CD1c-positive myeloid dendritic cell (primary cell): ENCODE measurements around the gene HSPA14.
"Not testable (repeated sequence)": the region's sequence is repeated elsewhere in the genome, so short reads cannot be mapped to it uniquely, and the experiment has no call there.

Experiments
- DNase-seq: peaks from one replicate; pipeline ENCODE4 v3.0.0-alpha.2; 2016; ENCODE audit errors: extremely low spot score

HSPA14 gene

DNA sequence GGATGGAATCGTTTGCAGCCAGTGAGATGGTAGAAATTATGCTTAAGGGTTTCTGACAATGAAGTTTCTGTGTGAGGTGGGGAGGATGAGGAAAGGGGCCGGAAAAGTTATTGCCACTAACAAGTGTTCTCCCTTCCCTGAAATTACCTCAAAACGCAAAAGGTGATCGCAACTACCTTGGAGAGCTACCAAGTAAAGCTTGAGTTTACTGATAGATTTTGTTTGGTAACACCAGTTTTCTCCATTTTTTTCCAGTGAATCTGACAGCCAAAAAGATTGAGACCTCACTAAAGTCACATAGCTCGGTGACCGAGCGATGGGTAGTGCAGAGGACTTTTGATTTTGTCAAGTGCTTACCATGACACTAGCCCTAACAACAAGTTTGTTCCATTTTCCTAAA is 42.1 kb downstream of the HSPA14 start:
- DNase-seq = no peak

GRCh38 chr10:14884082-14884481 is 46.0 kb downstream of the HSPA14 start:
- DNase-seq = peak; percentile 43

DNA sequence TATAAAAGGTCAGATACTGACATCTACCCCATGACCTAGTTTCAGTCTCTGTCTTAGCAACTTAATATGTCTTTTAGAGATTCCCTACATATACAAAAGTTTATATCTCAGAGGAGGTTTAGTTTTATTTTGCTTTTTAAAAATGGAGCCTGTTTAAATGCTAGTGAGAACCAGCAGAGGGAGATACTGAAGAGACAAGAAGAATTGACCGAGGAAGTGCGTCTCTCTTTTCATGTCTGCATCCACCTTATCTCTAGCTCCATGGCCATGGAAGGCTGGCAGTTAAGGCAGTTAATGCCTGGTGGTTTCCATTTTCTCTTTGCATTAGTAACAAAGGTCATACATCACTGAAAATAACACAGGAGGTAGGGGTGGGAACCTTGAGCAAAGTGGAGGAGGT is 51.2 kb downstream of the HSPA14 start:
- DNase-seq = no peak

- no peak for DNase-seq
Measured at GRCh38 chr10:14891151-14891550, 53.0 kb downstream of the HSPA14 start.

DNA sequence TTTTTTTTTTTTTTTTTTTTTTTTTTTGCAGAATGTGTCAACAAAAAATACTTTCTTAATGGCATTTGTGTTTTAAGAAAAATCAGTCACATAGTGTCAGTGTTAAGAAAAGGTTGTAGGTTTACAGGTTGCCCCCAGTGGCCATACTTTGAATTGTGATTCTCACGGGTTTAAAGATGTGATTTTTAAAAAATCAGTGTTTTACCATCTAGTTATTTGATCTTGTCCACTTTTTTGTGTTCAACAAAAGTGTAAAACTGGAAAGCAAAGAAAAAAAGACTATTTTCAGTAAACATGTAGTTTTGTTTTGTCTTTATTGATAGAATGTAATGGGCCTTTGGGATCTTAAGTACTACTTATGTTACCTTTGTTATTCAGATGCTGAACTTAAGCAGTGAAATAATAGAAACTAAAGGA is 66.2 kb downstream of the HSPA14 start:
- peak; percentile 47 for DNase-seq

- no peak for DNase-seq
Measured at GRCh38 chr10:14904864-14905263, 66.8 kb downstream of the HSPA14 start.

DNA sequence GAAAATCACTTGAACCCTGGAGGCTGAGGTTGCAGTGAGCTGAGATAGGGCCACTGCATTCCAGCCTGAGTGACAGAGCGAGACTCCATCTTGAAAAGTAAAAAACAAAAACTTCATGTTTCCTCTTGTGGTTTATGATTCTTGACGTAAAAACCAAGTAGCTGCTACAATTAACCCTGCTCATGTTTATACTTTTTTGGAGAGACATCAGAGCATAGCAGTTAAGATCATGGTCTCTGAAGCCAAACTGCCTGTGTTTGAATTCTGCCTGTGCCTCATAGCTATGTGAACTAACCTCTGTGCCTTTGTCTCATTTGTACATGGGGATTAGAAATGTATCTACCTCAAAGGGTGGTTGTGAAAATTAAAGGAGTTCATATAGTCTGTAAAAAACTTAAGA is 67.8 kb downstream of the HSPA14 start:
- DNase-seq = no peak

DNA sequence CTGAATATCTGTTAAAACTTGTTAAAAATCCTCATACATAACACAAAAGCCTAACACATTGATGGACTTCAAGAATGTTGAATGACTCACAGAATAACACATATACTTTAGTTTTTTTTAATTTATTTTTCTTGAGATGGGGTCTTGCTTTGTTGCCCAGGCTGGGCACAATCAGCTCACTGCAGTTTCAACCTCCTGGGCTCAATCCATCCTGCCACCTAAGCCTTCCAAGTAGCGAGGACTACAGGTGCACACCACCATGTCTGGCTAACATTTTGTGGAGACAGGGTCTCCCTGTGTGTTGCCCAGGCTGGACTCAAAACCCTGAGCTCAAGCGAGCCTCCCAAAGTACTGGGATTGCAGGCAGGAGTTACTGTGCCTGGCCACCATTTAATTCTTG is 68.7 kb downstream of the HSPA14 start:
- DNase-seq = no peak

- DNase-seq = not testable (repeated sequence)
Measured at GRCh38 chr10:14907591-14907990, 69.5 kb downstream of the HSPA14 start.

GRCh38 chr10:14909101-14909500 is 71.0 kb downstream of the HSPA14 start:
- DNase-seq = no peak

- DNase-seq = no peak
Measured at GRCh38 chr10:14910953-14911352, 72.8 kb downstream of the HSPA14 start.

DNA sequence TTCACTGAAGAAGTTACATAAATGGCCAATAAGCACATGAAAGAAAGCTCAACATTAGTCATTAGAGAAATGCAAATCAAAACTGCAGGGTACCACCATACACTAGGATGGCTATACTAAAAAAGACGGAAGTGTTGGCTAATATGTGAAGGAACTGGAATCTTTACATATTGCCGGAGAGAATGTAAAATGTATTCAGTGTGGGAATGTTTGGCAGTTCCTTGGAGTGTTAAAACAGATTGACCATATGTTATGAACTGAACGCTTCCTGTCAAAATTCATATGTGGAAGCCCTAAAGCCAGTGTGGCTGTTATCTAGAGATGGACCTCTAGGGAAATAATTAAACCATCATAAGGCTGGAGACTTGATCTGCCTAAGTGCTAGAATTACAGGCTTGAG is 73.7 kb downstream of the HSPA14 start:
- DNase-seq = no peak

DNA sequence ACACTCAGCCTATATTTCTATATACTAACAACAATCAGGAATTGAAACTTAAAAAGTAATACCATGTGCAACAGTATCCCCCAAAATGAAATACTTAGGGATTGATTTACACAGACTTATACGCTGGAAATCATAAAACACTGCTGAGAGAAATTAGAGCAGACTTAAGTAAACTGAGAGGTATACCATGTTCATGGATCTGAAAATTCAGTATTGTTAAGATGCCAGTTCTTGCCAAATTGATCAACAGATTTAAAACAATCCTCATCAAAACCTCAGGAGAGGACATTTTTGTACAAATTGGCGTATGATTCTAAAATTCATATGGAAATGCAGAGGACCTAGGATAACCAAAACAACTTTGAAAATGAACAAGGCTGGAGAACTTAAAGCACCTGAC is 78.5 kb downstream of the HSPA14 start:
- DNase-seq = no peak

DNA sequence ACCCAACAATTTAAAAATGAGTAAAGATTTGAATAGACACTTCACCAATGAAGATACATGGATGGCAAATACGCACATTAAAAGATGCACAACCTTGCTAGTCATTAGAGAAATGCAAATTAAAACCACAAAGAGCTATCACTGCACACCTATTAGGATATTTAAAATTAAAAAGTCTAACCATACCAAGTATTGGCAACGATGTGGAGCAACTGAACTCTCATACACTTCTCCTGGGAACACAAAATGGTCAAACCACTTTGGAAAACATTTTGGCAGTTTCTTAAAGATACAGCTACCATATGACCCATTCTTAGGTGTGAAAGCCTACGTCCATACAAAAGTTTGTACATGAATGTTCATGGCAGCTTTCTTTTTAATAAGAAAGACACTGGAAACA is 79.7 kb downstream of the HSPA14 start:
- DNase-seq = no peak

DNA sequence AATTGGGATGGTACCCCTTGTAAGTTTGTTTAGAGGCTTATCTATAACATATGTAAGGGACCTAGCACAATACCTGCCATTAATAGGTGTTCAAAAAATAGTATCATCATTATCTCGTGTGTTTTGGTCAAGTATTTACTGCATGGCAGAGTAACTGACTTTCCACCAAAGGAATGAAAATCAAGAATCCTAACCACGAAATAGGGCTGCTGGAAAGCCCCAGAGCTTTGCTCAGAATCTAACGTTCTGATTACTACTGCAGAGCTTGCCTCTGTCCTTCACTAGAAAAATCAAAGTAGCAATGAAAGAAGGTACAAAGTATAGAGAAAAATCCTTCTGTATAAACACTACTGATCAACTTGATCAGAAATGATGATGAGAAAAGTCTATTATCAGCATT is 80.9 kb downstream of the HSPA14 start:
- no peak for DNase-seq
